Measurements from ENCODE around the gene LRRK2. TPM values are rescaled to one million over a fixed set of nuclear protein-coding genes. Genes with fewer than 3 reads are reported as not detected.
A peak's percentile ranks its signal among the peaks of the same experiment; 100 is the strongest.

The LRRK2 gene
- total RNA-seq, 1 experiment from 2014 or later: 0.73 TPM

GRCh38 chr12:40331886-40332285 is 107.1 kb downstream of the LRRK2 start:
- Mint-ChIP-seq H3K9me3 (ENCODE audit: low read depth, unreplicated experiment) (no peaks in the 10 kb centered on the region), H3K36me3 (ENCODE audit: insufficient read depth, unreplicated experiment) (no peaks in the 10 kb centered on the region), H3K27me3 (ENCODE audit: unreplicated experiment) (no peaks in the 10 kb centered on the region), H3K4me3 (ENCODE audit: low read depth, unreplicated experiment) (no peak overlapping the region), H3K4me1 (ENCODE audit: low read depth, unreplicated experiment) (no peaks in the 10 kb centered on the region), H3K27ac (ENCODE audit: unreplicated experiment) (no peak overlapping the region)
- no TSS peak for BruUV-seq (replicated peaks)
- intact Hi-C loops (cut with micrococcal nuclease; ENCODE audit: unreplicated experiment): loop anchor here (10.0 kb wide), 1 partner anchor 103 kb away; no protein-coding TSS in a partner anchor
- CTCF ChIA-PET: no interaction called here
- no peak for TF ChIP-seq CTCF (IDR thresholded peaks at IDR 0.05; ENCODE audit: unreplicated experiment)
- no peak for DNase-seq

GRCh38 chr12:40335991-40336390 is 111.2 kb downstream of the LRRK2 start:
- no TSS peak for BruUV-seq (replicated peaks)
- Mint-ChIP-seq H3K9me3 (ENCODE audit: low read depth, unreplicated experiment) (no peaks in the 10 kb centered on the region), H3K27me3 (ENCODE audit: unreplicated experiment) (no peaks in the 10 kb centered on the region), H3K27ac (ENCODE audit: unreplicated experiment) (no peak overlapping the region), H3K4me1 (ENCODE audit: low read depth, unreplicated experiment) (no peaks in the 10 kb centered on the region), H3K36me3 (ENCODE audit: insufficient read depth, unreplicated experiment) (no peaks in the 10 kb centered on the region), H3K4me3 (ENCODE audit: low read depth, unreplicated experiment) (no peak overlapping the region)
- CTCF ChIA-PET: no interaction called here
- no peak for TF ChIP-seq CTCF (IDR thresholded peaks at IDR 0.05; ENCODE audit: unreplicated experiment)
- no peak for DNase-seq
- intact Hi-C loops (cut with micrococcal nuclease; ENCODE audit: unreplicated experiment): loop anchor here (5.0 to 10.0 kb wide), 2 partner anchors 99 to 586 kb away; no protein-coding TSS in a partner anchor

GRCh38 chr12:40336573-40337199 is 111.9 kb downstream of the LRRK2 start:
- CTCF ChIA-PET: no interaction called here
- Mint-ChIP-seq H3K27ac (ENCODE audit: unreplicated experiment) (no peak overlapping the region), H3K4me1 (ENCODE audit: low read depth, unreplicated experiment) (no peaks in the 10 kb centered on the region), H3K27me3 (ENCODE audit: unreplicated experiment) (no peaks in the 10 kb centered on the region), H3K9me3 (ENCODE audit: low read depth, unreplicated experiment) (no peaks in the 10 kb centered on the region), H3K36me3 (ENCODE audit: insufficient read depth, unreplicated experiment) (no peaks in the 10 kb centered on the region), H3K4me3 (ENCODE audit: low read depth, unreplicated experiment) (no peak overlapping the region)
- no TSS peak for BruUV-seq (replicated peaks)
- peak; percentile 1 for DNase-seq
- intact Hi-C loops (cut with micrococcal nuclease; ENCODE audit: unreplicated experiment): loop anchor here (5.0 to 10.0 kb wide), 2 partner anchors 98 to 586 kb away; no protein-coding TSS in a partner anchor
- peak; percentile 45 for TF ChIP-seq CTCF (IDR thresholded peaks at IDR 0.05; ENCODE audit: unreplicated experiment)

- no TSS peak for BruUV-seq (replicated peaks)
- Mint-ChIP-seq H3K4me3 (ENCODE audit: low read depth, unreplicated experiment) (no peak overlapping the region), H3K9me3 (ENCODE audit: low read depth, unreplicated experiment) (no peaks in the 10 kb centered on the region), H3K27me3 (ENCODE audit: unreplicated experiment) (no peaks in the 10 kb centered on the region), H3K4me1 (ENCODE audit: low read depth, unreplicated experiment) (no peaks in the 10 kb centered on the region), H3K36me3 (ENCODE audit: insufficient read depth, unreplicated experiment) (no peaks in the 10 kb centered on the region), H3K27ac (ENCODE audit: unreplicated experiment) (no peak overlapping the region)
- DNase-seq: no peak
- no peak for TF ChIP-seq CTCF (IDR thresholded peaks at IDR 0.05; ENCODE audit: unreplicated experiment)
- intact Hi-C loops (cut with micrococcal nuclease; ENCODE audit: unreplicated experiment): loop anchor here (5.0 to 10.0 kb wide), 2 partner anchors 97 to 584 kb away; no protein-coding TSS in a partner anchor
- CTCF ChIA-PET: no interaction called here
These were observed 113.3 kb downstream of the LRRK2 start for GRCh38 chr12:40338071-40338470.

Measured in Calu3 (cell line).